G401.6 (cell line): ENCODE data around the gene TADA3.
"Not testable (repeated sequence)": the region's sequence is repeated elsewhere in the genome, so short reads cannot be mapped to it uniquely, and the experiment has no call there.

Source experiments
- FAIRE-seq: peaks from 2 replicates; lab custom pipeline; 2012; peaks lifted over from hg19 to GRCh38; lab: Jason Lieb, UNC

Gene TADA3

DNA sequence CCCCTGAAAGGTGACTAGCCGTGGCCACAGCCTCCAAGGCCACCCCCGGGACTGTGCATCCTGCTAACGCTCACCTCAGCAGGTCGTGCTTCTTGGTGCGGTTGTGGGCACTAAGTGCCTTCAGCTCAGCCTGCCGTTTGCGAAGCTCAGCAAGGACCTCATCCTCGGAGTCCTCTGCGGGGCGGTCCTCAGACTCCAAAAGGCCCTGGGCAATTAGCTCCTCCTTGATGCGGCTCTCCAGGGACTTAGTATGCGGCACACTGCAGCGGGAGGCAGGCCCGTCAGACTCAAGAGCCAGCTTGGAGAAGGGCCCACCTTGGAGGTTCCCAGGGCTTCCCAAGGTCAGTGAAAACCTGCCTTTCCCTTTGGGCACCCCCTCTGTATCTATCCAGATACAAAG lies 8.3 kb downstream of the TADA3 start:
- no peak for FAIRE-seq

- FAIRE-seq = no peak
Measured at GRCh38 chr3:9782770-9783169, 9.5 kb downstream of the TADA3 start.

DNA sequence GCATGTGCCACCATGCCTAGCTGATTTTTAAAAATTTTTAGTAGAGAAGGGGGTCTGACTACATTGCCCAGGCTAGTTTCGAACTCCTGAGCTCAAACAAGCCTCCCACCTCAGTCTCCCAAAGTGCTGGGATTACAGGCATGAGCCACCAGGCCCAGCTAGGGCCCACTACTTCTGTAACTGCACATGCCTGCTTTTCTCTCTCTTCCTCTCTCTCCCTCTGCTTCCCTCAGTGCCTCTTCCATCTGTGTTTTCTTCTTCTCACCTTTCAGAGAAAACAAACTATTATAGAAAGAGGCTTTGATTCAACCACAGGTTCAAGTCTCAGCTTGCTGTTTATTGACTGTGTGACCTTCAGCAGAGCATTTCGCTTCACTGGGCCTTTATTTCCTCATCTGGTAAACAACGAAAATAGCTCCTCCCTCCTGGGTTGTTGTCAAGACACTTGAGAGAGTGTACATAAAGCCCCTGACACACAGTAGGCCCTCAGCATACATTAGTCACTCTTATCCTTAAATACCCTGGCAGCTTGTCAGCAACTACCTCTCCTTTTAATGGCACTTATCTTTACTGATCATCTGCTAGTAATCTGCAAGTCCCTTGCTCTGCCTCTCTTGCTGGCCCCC lies 10.2 kb downstream of the TADA3 start:
- no peak for FAIRE-seq

GRCh38 chr3:9781551-9781950 lies 10.7 kb downstream of the TADA3 start:
- no peak for FAIRE-seq

- no peak for FAIRE-seq
Measured at GRCh38 chr3:9780910-9781309, 11.4 kb downstream of the TADA3 start.

- no peak for FAIRE-seq
Measured at GRCh38 chr3:9780458-9780812, 11.8 kb downstream of the TADA3 start.

- FAIRE-seq = no peak
Measured at GRCh38 chr3:9779721-9780457, 12.4 kb downstream of the TADA3 start.

- FAIRE-seq = no peak
Measured at GRCh38 chr3:9779075-9779593, 13.1 kb downstream of the TADA3 start.

DNA sequence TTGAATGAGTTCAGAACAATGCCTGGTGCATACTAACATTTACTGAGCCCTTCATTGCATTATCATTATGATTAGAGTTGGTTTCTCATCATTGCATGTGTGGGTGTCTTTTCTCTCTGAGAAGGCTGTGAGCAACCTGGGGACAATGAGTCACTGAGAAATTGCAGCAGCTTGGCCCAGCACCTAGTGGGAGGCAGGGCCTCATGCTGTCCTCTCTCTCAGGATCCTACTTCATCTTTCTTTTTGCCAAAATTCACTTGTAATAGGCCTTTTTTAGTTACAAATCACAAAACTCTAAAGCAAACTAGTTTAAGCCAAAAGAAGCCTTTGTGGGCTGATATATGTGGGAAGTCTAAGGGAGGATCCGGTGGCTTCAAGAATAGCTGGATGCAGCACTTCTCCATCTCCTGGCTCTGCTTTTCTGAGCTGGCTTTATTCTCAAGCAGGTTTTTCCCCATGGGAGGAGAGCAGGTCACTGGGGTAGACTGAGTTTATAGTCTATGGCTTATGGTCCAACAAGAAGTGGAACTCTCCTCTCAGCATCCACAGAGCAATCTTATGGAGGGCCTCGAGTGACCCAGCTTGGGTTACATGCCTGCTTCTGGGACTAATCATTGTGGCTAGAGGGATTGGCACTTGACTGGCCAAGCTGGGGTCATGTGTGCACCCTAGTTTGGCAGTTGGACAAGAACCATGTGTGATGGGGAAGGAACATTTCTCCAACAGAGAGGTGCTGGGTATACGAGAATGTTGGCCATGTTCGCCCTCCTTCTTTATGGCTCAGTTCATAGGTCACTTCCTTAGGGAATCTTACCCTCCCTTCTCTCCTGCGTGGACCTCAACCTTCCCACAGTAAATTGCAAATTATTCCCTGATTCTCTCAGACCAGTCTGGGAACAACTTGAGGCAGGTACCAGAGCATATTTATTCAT lies 13.9 kb downstream of the TADA3 start:
- FAIRE-seq = no peak

DNA sequence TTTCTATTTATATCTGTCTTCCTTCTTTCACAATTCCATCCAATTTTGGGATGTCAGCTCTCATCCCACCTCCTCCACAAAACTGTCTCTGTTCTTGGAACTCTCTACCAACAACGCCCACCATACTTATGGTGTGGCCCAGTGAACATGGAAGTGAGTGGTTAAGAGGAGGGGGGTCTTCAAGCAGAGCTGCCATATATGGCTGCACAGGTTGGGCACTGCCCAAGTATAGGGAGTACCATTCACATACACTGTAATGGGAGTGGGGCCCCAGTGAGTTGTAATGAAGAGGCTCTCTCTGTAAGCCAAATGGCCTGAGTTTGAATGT lies 14.6 kb downstream of the TADA3 start:
- FAIRE-seq = no peak

GRCh38 chr3:9776896-9777693 lies 15.2 kb downstream of the TADA3 start:
- FAIRE-seq = no peak

DNA sequence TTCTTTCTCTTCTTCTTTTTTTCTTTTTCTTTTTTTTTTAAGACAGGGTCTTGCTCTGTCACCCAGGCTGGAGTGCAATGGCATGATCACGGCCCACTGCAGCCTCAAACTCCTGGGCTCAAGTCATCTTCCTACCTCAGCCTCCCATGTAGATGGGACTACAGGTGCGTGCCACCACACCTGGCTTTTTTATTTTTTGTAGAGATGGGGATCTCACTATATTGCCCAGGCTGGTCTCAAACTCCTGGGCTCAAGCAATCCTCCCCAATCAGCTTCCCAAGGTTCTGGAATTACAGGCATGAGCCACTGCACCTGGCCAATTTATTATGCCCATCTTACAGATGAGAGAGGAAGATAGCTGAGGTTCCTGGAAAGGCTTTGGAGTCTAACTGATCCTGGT lies 21.3 kb downstream of the TADA3 start:
- not testable (repeated sequence) for FAIRE-seq

DNA sequence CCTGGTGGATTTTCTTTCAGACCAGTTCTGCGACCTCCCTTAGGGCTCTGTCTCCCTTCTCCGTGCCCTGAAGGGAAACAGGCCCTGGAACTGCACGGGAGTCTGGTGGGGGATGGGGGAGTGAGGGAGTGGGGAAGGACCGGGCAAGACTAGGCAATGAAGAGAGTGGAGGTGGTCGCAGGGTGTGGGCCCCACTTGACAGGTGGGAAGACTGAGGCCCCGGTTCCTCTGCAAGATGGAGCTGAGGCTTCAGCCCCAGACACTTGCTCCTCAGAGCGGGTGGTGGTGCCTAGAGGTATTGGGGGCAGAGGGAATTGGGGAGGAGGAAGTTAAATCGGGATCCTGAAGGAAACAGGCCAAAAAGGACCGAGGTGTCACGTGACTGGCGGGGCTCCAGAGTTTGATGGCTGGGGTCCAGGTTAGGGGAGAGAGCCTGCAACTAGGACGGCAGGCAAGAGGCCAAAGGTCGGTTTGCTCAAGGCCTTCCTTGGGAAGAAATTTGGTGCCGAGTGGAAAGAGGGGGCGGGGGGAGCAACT lies 21.9 kb downstream of the TADA3 start:
- no peak for FAIRE-seq

DNA sequence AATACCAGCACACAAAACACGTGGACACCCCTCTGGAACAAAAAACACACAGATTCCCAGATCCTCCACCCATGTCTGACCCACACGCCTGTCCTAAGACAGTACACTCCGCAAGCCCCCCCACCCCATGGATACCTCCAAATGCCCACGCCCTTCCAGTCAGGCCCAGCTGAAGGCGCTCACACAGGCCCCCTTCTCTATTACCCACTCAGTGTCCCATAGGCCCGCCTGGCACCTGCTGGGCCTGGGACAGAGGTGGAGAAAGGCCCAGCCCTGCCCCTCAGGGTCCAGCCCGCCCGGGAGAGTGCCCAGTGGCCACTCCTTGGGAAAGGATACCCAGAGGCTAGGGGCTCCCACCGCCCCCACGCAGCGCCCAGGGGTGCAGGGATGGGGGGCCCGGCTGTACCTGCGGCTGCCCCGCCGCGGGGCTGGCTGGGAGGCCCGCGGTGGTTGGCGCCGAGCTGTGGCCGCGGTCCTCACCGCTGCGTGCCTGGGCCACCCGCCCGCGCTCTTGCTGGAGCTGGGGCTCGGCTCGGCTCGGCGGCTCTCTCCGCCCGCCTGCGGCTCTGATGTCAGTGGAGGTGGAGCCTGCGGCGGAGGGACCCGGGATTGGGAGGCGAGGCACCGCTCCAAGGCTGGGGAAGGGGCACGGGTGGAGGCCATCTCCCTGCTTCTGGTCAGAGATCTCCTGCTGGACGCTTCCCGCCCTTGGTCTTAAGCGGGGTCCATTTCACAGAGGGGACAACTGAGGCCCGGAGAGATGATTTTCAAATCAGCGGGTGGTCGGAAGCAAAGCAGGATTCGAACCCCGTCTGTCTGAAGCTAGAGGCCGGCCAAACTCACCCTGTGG lies 22.6 kb downstream of the TADA3 start, which contains the start of gene CAMK1:
Gene CAMK1, minus strand, starts transcription at position 522 of the 850 bp plus-strand sequence. CDS start 2,198 bp downstream, outside the sequence.
- FAIRE-seq = no peak

DNA sequence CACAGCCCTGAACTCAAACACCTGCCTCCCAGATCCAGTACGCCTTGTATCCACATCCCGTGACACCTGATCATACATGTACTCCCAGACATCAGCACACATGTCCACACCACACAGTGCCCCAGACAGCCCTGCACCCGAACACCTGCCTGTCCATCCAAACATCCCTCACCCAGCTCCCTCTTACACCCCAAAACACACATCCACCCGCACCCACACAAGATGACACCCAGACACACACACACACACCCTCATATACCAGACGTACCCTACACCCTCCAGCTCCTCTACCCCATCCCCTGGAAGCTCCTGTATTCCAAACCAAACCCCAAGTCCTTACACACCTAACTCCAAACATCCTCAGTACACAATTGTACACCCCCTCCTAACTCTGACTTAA lies 23.3 kb downstream of the TADA3 start:
- FAIRE-seq = no peak

DNA sequence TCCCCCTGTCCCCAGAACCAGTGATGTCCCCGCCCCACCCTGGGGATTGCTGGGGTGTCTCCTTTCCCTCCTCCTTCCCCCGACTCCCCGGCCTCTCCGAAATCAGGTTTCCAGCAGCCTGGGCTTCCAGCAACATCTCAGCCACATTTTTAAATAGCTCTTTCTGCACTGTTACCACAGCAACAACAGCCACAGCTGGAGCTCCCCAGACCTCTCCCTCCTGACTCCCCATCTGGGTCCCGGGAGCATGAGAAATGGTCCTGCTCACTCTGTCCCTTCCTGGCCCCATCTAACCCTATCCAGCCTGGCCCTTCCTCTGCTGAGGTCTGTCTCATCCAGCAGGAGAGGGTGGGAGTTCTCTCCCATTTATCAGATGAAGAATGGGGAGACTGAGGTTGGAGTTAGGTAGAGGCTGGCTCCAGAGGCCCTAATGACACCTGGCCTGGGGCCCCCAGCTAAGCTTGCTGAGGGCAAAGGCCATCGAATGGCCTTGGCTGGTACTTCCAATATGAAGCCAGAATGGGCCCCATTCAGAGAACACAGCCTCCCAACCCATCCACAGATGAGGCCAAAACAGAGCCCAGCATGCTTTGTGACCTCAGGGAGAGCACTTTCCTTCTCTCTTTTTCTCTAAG lies 24.0 kb downstream of the TADA3 start:
- FAIRE-seq = no peak

DNA sequence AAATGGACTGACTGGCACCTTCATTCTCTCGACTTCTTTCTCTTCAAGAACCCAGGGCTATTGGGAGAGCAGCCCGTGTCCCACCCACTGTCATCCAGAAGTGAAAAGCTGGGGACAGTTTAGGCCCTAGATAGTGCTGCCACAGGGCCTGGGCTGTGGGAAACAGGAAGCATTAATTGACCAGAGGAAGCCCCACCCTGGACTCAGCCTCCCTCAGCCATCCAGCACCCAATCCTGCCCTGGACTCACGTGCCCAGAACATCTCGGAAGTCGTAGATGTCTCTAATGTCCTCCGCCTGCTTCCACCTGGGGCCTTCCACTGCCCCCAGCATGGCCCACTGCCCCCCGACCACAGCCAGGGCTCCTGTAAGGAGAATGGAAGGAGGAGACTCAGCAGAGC lies 24.9 kb downstream of the TADA3 start:
- no peak for FAIRE-seq

DNA sequence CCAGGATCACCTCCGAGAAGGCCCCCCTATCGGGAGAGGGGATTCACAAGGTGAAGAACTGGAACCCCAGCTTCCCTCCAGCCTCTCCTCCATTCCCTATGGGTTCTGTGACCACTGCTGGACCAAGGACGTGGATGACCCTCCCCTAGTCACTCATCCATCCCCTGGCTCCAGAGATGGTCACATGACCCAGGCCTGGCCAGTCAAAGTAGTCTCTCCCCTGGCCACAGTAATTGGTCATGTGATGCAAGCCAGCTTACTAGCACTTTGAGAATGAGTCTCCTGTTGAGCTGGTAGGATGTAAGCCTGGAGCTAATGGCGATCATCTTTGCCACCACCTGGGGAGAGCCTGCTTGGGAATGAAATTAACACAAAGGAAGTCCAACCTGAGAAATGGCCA lies 26.4 kb downstream of the TADA3 start:
- no peak for FAIRE-seq

- no peak for FAIRE-seq
Measured at GRCh38 chr3:9762871-9763270, 29.4 kb downstream of the TADA3 start.

GRCh38 chr3:9761919-9762318 lies 30.4 kb downstream of the TADA3 start:
- FAIRE-seq = no peak
